ENCODE results near the gene AGMAT.

AGMAT gene

DNA sequence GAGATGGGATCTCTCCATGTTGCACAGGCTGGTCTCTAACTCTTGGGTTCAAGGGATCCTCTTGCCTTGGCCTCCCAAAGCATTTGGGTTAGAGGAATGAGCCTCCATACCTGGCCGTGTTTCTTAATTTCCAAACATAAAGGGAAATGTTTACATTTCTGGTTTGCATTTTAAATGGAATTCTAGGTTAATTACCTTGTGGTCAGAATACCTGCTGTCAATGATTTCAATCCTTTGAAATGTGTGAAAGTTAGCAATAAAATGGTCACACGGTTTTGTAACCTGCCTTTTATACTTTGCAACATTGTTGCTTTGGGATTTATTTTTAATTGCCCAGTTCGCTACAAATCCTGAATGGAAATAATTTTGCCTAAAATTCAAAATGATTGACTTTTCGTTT lies 26.3 kb downstream of the AGMAT start:
- DNase-seq = no peak

DNA sequence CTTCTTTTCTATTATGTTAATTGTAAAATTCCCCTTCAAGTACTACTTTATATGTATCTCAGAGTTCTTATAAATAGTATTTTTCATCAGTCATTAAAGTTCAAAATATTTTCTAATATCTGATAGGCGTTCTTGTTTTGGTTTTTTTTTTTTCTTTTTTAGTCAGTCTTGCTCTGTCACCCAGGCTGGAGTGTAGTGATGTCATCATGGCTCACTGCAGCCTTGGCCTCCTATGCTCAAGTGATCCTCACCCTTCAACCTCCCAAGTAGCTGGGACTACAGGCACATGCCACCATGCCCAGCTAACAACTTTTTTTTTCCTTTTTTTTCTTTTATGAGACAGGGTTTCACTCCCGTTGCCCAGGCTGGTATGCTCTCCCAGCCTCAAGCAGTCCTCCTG lies 27.3 kb downstream of the AGMAT start:
- no peak for DNase-seq

DNA sequence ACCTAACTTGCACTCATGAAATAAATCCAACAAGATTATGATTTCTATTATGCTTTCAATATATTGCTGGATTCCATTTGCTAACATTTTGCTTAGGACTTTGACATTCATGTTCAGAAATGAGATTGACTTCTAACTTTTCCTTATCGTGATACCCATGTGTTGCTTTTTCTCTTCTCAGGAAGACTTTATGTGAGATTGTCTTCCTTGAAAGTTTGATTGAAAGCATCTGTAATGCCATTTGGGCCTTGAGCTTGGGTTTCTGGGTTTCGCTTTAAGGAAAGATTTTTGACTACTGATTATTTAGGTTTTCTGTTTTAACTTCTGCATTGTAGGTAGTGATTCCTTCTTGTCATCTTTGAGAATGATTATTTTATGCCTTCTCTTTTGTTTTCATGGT lies 27.8 kb downstream of the AGMAT start:
- no peak for DNase-seq

DNA sequence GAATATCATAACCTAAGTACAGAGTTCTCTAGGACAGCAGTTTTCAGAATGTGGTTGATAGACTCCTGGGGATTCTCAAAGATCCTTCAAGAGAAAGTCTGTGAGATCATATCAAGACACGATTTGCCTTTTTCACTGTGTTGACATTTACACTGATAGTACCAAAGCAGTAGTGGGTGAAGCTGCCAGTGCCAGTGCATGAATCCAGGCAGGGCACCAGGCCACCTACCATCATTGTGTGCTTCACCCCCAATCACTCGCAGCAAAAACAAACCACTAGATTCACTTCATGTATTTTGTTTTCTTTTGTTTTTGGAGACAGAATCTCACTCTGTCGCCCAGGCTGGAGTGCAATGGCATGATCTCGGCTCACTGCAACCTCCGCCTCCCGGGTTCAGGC lies 34.3 kb downstream of the AGMAT start:
- DNase-seq = no peak

DNA sequence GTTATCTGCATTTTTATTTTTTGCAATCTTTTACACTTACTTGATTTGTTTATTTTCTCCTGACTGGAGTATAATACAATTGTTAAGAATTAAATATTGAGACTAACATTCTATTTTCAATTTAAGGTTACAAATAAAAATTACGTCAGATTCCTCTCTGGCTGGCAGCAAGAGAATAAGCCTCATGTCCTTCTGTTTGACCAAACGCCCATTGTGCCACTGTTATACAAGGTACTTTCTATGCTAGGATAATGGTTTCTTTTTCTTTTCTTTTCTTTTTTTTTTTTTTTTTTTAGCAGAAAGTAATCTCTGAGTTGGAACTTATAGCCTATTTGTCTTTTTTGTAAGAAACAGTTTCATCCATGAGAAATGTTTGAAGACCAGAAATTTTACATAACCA lies 38.2 kb downstream of the AGMAT start:
- no peak for DNase-seq

DNA sequence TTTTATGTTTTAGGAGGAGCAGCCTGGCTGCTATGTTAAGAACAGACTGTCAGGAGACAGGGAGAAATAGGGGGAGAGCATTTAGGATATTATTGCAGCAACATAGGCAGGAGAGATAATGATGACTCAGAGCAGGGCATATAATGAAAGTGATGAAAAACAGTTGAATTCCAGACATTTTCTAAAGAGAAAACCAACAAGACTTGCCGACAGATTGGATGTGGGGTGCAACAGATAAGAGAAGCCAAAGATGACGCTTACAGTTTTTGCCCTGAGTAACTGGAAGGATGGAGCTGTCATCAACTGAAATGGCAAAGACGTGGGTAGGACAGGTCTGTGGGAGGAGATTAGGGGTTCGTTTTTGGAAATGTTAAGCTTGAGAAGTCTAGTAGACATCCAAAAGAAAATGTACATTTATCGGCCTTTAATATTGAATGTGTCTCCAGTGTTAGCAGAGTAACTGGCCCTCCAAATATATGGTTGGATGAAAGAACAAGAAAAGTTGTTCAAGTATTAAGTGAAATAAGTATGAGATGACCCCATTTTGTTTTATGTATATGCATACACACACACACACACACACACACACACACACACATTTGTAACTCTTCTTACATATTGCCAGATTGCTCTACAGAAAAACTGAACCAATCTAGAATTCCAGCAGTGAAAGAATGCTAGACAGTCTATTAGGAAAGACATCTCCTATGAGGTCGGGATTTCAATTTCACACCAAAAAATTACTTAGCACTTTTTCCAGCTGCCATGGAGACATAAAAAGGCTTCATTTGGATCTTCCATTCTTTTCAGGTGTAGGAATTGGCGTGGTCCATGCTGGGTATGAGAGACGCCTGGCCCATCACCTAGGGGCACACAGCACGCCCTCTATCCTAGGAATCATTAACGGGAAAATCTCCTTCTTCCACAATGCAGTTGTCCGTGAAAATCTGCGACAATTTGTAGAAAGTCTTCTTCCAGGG lies 41.0 kb downstream of the AGMAT start:
- DNase-seq = no peak

DNA sequence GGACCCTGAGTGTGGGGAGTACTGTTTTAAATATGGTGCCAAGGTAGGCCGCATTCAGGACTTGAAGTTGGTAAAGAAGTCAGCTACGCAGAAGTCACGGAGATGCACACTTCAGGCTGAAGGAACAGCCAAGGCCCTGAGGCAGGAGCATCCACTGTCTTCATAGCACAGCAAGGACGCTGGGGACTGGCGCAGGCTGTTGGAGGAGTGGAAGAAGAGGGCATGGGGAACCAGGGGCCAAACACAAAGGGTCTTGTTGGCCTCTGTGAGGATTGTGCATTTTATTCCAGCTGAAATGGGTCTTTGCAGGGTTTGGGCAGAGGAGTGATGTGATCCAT lies 41.6 kb downstream of the AGMAT start:
- DNase-seq = no peak

DNA sequence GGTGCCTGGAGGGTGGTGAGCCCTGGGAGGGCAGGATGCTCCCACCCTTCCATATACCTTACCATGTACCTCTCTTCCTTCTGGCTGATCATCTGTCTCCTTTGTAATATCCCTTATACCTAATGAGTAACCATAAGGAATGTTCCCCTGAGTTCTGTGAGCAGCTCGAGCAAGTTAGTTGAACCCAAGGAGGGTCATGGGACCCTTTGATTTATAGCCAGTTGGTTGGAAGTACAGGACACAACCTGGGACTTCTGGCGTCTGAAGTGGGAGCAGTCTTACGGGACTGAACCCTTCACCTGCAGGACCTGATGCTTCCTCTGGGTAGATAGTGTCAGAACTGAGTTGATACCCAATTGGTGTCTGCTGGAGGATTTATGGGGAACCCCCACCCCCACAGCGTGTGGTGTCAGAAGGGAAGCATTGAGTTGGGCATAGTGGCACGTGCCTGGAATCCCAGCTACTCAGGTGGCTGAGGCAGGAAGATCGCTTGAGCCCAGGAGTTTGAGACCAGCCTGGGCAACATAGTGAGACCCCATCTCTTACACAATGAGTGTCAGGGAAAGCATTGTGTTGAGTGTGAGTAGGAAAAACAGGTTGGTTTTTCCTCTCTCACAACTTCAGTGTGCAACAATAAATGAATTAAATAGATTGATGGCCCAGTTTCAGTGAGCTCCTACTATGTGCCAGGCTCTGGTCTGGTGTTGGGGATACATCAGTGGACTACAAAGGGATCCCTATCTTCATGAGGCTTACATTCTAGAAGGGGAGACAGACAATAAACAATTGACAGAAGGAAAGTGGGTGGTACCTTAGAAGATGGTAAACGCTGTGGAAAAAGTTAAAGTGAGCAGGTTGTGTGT lies 42.2 kb downstream of the AGMAT start:
- DNase-seq = no peak

DNA sequence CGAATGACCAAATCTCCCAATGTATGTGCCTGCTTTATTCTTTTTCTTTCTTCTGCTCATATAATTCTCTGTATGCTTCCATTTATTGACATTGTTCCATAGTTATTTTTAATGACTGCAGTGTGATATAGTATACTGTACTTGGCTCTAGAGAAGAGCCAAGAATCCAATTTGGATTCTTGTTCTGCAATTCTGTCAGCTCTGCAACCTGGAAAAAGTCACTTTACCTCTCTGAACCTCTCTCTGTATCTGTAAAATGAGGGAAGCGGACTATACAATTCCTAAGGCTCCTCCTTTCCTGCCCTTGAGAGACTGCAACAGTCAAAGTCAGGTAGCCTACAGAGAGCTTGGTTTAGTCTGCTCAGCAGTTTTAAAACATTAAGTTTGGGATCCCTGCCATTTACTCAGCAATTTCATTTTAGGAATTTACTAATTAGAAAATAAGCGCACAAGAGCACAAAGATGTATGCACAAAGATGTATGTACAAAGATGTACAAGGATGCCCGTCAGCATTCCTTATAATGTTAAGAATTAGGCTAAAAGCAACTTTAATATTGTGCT lies 43.5 kb downstream of the AGMAT start:
- DNase-seq = no peak

DNA sequence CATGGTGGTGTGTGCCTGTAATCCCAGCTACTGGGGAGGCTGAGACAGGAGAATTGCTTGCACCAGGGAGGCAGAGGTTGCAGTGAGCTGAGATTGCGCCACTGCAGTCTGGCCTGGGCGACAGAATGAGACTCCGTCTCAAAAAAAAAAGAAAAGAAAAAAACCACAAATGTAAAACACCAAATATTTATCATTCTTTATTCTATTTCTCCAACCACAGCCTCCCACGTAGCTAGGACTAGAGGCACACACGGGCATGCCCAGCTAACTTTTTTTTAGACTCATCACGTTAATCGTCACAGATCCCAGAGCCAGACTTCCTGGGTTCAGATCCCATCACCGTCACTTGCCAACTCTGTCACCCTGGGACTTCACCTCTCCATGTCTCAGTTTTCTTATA lies 44.7 kb downstream of the AGMAT start:
- DNase-seq = no peak

DNA sequence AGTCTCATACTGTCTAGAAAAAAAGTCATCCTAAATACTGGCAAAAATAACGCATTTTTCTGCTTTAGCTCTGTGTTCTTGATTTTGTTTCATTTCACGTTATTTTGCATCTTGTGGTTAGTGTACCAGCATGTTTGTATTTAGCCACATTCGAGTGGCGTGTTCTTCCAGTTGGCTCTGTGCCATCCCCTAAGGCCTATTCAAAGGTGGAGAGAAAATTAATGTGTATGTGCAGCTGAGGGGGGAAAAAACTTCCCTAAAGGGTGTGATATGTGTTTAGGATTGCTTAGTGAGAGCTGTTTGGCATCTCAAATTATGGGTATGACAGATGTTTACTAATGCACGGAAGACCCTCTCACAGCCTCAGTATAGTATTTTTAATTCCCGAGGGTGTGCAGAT lies 46.1 kb downstream of the AGMAT start:
- DNase-seq = no peak

DNA sequence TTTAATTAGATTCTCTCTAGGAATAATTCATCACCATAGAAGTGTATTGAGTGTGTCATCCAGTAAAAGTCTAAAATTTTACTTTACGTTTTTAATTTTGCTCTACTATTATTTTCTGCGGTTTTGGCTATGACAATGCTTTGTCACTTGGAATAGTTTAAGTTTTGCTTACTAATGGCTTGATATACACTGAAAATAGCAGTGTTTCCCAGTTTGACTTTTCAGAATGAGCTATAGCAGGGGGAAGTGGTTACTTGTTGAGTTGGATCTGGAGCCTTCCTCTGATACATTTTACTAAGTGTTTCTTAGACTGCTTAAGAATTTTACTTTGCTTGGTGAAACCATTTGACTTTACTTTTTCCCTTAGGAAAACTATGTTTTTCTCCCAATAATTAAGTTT lies 53.2 kb downstream of the AGMAT start:
- no peak for DNase-seq

DNA sequence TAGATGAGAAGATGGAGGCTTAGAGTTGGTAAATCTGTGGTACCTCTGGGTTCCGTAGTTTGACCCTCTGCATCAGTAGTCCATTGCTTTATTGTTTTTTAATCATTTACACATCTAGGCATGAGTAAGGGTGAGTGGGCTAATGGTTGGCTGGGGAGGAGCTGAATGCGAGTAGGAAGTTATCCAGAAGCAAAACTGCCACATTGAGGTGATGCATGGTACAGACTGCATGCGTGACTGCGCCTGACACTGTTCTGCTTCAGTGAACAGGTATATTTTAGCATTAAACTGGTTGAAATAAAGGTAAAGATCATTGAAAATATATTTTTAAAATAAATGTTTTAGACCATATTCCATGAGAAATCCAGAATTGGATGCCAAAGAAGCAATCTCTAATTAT lies 53.8 kb downstream of the AGMAT start:
- no peak for DNase-seq

DNA sequence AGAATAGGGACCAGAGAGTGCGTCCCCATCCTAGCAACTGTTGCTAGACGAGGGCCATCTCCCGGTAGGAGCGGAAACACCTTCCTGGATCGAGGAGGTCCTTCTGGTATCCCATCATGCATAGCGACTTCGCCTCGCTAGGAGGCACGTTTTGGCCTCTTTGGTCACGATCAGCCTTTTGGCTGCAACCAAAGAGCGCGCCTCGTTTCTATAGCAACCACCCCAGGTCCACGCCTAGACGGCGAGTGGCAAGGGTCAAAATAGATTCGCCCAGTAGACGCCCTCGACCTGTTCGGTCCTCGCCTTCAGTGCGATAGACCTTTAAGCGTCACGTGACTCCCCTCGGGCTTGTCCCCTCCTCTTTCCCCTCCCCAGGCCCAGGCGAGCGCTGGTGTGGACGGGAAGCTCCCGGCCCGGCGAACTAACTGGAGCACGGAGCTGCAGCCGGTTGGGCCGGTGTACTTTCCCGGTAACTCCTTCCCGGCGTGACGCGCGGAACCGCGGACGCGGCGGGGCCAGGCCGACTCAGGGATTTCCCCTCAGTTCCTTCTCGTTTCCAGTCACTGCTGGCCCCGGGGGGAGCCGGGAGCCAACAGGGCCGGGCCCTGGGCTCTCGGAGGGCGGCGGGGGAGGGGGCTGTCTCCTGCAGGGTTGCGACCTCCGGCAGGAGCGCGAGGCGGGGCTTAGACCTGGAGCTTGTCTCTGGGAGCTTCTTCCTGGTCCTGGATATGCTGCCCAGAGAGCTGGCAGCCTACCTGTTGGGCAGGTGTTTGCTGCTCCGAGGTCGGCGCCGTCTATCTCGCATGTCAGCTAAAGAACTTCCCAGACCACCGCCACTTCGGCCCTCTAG lies 58.1 kb downstream of the AGMAT start, which contains the start of gene DNAJC16:
Gene DNAJC16, plus strand, starts transcription at position 359 of the 850 bp plus-strand sequence. CDS start 2,258 bp downstream, outside the sequence.
- DNase-seq = peak; percentile 100

DNA sequence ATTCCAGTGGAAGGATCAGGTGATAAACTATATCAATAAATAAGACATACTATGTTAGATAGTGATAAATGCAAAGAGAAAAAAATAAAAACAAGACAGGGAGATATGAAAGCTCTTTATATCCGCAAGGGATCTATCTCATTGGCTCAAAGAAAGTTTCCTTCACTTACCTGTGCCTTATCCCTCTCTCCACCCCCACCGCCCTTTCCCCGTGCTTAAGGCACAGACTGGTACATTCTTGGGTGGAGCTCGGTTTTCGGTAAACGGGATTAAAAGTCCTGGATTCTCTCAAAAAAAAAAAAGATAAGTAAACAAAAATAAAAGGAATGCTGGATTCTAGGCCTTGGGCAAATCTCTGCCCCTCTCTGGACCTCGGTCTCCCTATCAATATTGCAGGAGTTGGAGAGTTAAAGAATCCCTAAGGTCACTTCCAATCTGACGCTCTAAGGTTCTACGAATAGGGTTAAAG lies 58.8 kb downstream of the AGMAT start:
- DNase-seq = no peak

DNA sequence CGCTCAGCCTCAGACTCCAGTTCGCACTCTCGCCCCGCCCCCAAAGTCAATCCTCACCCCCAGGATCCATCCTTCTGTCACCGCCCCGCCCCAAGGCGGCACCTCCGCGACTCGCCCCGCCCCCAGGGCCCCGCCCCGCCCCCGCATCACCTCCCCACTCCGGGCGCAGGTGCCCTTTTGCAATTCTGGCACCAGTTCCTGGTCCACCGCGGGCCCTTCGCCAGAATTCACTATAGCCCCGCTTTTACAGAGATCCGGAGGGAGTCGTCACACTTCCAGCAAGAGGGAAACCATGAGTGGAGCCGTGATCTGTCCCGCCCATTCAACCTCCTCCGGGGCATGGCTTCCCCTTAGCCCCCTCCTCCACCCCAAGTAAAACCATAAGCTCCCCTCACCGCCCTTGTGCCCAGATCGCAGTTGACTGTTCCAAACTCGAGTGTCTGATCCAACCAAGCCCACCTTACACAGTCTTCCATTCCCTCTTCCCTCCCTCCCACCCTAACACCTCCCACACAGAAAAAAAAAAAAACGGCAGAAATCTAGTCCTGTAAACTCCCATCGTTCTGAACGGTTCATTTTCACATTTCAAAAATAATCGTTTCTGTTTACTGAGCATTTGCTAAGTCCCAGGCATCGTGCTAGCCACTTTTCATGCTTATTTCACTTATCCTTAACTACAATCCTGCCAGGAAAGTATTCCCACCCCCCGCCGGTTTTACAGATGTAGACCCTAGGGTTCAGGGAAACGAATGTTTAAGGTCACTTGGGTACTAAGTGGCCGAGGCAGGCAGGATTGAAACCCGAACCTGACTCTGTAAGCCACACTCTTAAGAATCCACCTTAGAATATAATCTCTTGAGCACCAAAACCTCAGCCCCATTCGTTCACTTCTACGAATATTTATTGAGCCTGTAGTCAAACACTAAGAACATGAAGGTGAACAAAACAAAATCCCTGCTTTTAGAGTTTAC lies 59.5 kb downstream of the AGMAT start:
- peak; percentile 99 for DNase-seq

DNA sequence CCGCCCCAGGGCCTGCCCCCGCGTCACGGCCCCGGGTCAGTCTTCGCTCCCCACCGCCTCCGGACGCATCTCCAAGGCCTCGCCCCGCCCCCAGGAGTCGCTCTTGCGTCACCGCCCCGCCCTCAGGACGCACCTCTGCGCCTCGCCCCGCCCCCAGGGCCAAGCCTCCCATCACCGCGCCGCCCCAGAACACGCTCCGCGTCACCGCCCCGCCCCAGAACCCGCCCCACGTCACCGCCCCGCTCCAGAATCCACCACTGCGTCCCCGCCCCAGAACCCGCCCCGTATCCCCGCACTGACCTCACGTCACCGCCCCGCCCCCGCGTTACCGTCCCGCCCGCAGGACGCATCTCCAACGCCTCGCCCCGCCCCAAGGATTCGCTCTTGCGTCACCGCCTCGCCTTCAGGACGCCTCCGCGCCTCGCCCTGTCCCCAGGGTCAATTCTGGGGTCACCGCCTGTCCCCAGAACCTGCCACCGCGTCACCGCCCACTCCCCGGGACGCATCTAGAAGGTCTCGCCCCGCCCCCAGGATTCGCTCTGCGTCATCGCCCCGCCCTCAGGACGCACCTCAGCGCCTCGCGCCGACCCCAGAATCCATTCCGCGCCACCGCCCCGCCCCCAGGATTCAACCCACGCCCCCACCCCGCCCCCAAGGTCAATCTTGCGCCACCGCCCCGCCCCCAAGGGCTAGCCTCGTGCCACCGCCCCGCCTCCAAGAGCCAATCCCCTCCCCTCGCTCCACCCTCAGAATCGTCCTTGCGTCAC lies 60.4 kb downstream of the AGMAT start:
- DNase-seq = peak; percentile 98

DNA sequence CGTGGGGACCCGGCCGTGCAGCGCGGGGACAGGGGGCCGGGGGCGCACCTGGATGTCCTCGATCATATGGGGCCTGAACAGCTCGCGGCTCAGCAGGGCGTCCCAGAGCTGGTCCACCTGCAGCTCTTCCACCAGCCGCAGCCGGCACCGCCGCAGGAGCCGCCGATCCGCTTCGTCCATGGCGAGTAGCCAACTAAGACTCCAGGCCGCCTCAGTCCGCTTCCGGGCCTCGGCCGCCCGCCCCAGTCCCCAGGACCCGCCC lies 60.9 kb downstream of the AGMAT start, which contains the start of gene CASP9:
Gene CASP9, minus strand, starts transcription at position 195 of the 262 bp plus-strand sequence. Its CDS starts 15 bp downstream, at position 180.
- DNase-seq = no peak

DNA sequence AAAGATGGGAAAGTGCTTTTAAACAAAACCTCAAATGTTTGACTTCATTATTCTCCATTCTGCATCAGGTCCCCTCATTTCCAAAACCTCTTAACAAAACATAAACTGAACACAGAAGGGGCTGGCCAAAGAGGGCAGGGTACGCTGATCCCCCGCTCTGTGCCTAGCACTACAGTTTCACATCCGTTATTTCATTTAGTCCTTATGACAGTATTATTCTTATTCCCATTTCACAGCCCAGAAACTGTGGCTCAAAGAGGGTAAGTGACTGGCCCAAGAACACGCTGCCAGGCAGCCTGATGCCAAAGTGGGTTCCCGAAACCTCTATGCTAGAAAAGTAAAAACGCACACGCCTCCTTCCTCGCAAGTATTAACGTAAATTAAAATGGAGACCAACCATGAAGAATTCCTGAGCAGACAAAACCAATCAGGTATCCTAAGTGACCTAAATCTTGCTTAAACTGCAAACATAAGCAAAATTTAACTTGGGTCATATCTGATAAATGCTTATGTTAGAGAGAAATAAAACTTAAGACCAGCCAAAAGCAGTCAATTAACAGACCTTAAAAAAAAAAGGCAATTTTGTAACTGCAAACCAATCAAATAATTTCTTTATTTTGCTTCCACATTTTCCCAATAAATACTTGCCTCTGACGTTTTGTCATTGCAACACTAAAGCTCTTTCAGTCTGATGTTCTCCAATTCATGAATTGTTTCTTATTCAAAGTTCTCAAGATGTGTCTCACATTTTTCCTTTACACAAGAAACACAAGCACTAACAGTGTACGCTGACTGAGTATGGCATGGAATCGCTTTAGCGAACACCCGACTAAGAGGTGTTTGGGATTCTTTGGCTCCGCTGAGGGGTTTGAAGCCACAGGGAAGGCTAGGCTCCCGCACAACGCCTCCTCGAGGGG lies 61.5 kb downstream of the AGMAT start:
- no peak for DNase-seq
